ENCODE results near the gene CFAP299. TPM values are rescaled to one million over a fixed set of nuclear protein-coding genes. Genes with fewer than 3 reads are reported as not detected.

The CFAP299 gene
- total and polyA plus RNA-seq, 4 donors, result 2.8 to 30.2 (median 6.6) TPM

GRCh38 chr4:80388284-80388607, 52.7 kb downstream of the CFAP299 start:
- no peak overlapping the region for H3K4me3 ChIP-seq
- DNase-seq (no peak), ATAC-seq (ENCODE audit: insufficient read depth, low FRiP score) (no peak)
- no peak overlapping the region for H3K27ac ChIP-seq (ENCODE audit: low read depth in 1 of 2, low read length in 1 of 2)
- peaks cover 0 to 4% (median 0%) of the 10 kb centered on the region in 4 donors for H3K9me3 ChIP-seq (ENCODE audit: control insufficient read depth in 4 of 4, insufficient read depth in 3 of 4, low read length in 3 of 4)
- no peaks in the 10 kb centered on the region for H3K4me1 ChIP-seq (ENCODE audit: control insufficient read depth in 5 of 5, insufficient read depth in 5 of 5, low read length in 5 of 5)
- no peaks in the 10 kb centered on the region for H3K27me3 ChIP-seq (ENCODE audit: control insufficient read depth in 3 of 3, insufficient read depth in 3 of 3, low read length in 2 of 3)
- no peak for TF ChIP-seq CTCF (IDR thresholded peaks at IDR 0.05; ENCODE audit: control extremely low read depth, extremely low read depth)
- 94 to 96% methylated on average over 8 of the region's 8 CpGs for WGBS, 2 donors
- H3K36me3 ChIP-seq (ENCODE audit: control insufficient read depth in 4 of 4, insufficient read depth in 4 of 4, low read length in 4 of 4), result no peaks in the 10 kb centered on the region
- H3K9ac ChIP-seq (ENCODE audit: insufficient read depth in 1 of 2, low read length in 2 of 2), result no peak overlapping the region

- 92 to 97% methylated on average over 2 of the region's 2 CpGs for WGBS, 2 donors
- DNase-seq (no peak), ATAC-seq (ENCODE audit: insufficient read depth, low FRiP score) (no peak)
- H3K4me3 ChIP-seq, result no peak overlapping the region
- peaks cover 0 to 4% (median 0%) of the 10 kb centered on the region in 4 donors for H3K9me3 ChIP-seq (ENCODE audit: control insufficient read depth in 4 of 4, insufficient read depth in 3 of 4, low read length in 3 of 4)
- no peaks in the 10 kb centered on the region for H3K27me3 ChIP-seq (ENCODE audit: control insufficient read depth in 3 of 3, insufficient read depth in 3 of 3, low read length in 2 of 3)
- no peak overlapping the region for H3K9ac ChIP-seq (ENCODE audit: insufficient read depth in 1 of 2, low read length in 2 of 2)
- no peaks in the 10 kb centered on the region for H3K4me1 ChIP-seq (ENCODE audit: control insufficient read depth in 5 of 5, insufficient read depth in 5 of 5, low read length in 5 of 5)
- no peak for TF ChIP-seq CTCF (IDR thresholded peaks at IDR 0.05; ENCODE audit: control extremely low read depth, extremely low read depth)
- H3K36me3 ChIP-seq (ENCODE audit: control insufficient read depth in 4 of 4, insufficient read depth in 4 of 4, low read length in 4 of 4), result no peaks in the 10 kb centered on the region
- H3K27ac ChIP-seq (ENCODE audit: low read depth in 1 of 2, low read length in 1 of 2), result no peak overlapping the region
These were observed 54.6 kb downstream of the CFAP299 start for GRCh38 chr4:80390178-80390577.

GRCh38 chr4:80393246-80393969, 57.9 kb downstream of the CFAP299 start:
- Histone ChIP-seq H3K9ac (ENCODE audit: insufficient read depth in 1 of 2, low read length in 2 of 2) (no peak overlapping the region), H3K4me3 (no peak overlapping the region), H3K9me3 (ENCODE audit: control insufficient read depth in 4 of 4, insufficient read depth in 3 of 4, low read length in 3 of 4) (no peaks in the 10 kb centered on the region), H3K27ac (ENCODE audit: low read depth in 1 of 2, low read length in 1 of 2) (no peak overlapping the region), H3K4me1 (ENCODE audit: control insufficient read depth in 5 of 5, insufficient read depth in 5 of 5, low read length in 5 of 5) (no peaks in the 10 kb centered on the region), H3K36me3 (ENCODE audit: control insufficient read depth in 4 of 4, insufficient read depth in 4 of 4, low read length in 4 of 4) (no peaks in the 10 kb centered on the region), H3K27me3 (ENCODE audit: control insufficient read depth in 3 of 3, insufficient read depth in 3 of 3, low read length in 2 of 3) (no peaks in the 10 kb centered on the region)
- ATAC-seq (ENCODE audit: insufficient read depth, low FRiP score), result no peak
- WGBS, 2 donors, result 71 to 75% methylated on average over 4 of the region's 4 CpGs
- no peak for TF ChIP-seq CTCF (IDR thresholded peaks at IDR 0.05; ENCODE audit: control extremely low read depth, extremely low read depth)
- DNase-seq, result no peak

GRCh38 chr4:80393970-80394250, 58.4 kb downstream of the CFAP299 start:
- H3K4me3 ChIP-seq, result no peak overlapping the region
- no peak for ATAC-seq (ENCODE audit: insufficient read depth, low FRiP score)
- no peaks in the 10 kb centered on the region for H3K9me3 ChIP-seq (ENCODE audit: control insufficient read depth in 4 of 4, insufficient read depth in 3 of 4, low read length in 3 of 4)

More at GRCh38 chr4:80393970-80394250, 58.4 kb downstream of the CFAP299 start:
- no peaks in the 10 kb centered on the region for H3K36me3 ChIP-seq (ENCODE audit: control insufficient read depth in 4 of 4, insufficient read depth in 4 of 4, low read length in 4 of 4)
- TF ChIP-seq CTCF (IDR thresholded peaks at IDR 0.05; ENCODE audit: control extremely low read depth, extremely low read depth), result no peak
- no peak overlapping the region for H3K9ac ChIP-seq (ENCODE audit: insufficient read depth in 1 of 2, low read length in 2 of 2)
- 83 to 90% methylated on average over 1 of the region's 1 CpG for WGBS, 2 donors
- no peak overlapping the region for H3K27ac ChIP-seq (ENCODE audit: low read depth in 1 of 2, low read length in 1 of 2)
- no peaks in the 10 kb centered on the region for H3K27me3 ChIP-seq (ENCODE audit: control insufficient read depth in 3 of 3, insufficient read depth in 3 of 3, low read length in 2 of 3)
- H3K4me1 ChIP-seq (ENCODE audit: control insufficient read depth in 5 of 5, insufficient read depth in 5 of 5, low read length in 5 of 5), result no peaks in the 10 kb centered on the region
- DNase-seq, result no peak

All from lung (tissue), 12 donors.